Central memory CD8-positive, alpha-beta T cell (primary cell): ENCODE measurements around the gene VGLL4.
"Not testable (repeated sequence)": the region's sequence is repeated elsewhere in the genome, so short reads cannot be mapped to it uniquely, and the experiment has no call there.

Experiments
- ATAC-seq: fragments of 150-1000 bp; cut with Tn5 transposase; replicated peaks from 2 replicates; pipeline ENCODE4 v1.10.0; 2022; ENCODE audit warnings: mild to moderate bottlenecking, moderate FRiP score, moderate number of reproducible peaks; ENCODE audit not compliant: poor library complexity, severe bottlenecking; ENCODE audit errors: extremely low read depth
- DNase-seq, 2 donors: peaks; one replicate each; pipeline ENCODE4 v3.0.0; 2021; ENCODE audit warnings: low spot score in 2 of 2
- H3K27ac Mint-ChIP-seq: one replicate; pipeline ENCODE4 v1.8.0; 2022; ENCODE audit warnings: low read depth, mild to moderate bottlenecking, moderate library complexity, mixed read lengths
- H3K27me3 Mint-ChIP-seq: one replicate; pipeline ENCODE4 v1.8.0; 2022; ENCODE audit warnings: mixed read lengths
- H3K36me3 Mint-ChIP-seq: one replicate; pipeline ENCODE4 v1.8.0; 2022; ENCODE audit warnings: mild to moderate bottlenecking, moderate library complexity, mixed read lengths; ENCODE audit not compliant: insufficient read depth
- H3K4me1 Mint-ChIP-seq: one replicate; pipeline ENCODE4 v1.8.0; 2022; ENCODE audit warnings: mixed read lengths
- H3K4me3 Mint-ChIP-seq: one replicate; pipeline ENCODE4 v1.8.0; 2022; ENCODE audit warnings: mild to moderate bottlenecking, moderate library complexity, mixed read lengths
- H3K9me3 Mint-ChIP-seq: one replicate; pipeline ENCODE4 v1.8.0; 2022; ENCODE audit warnings: mixed read lengths

The VGLL4 gene

GRCh38 chr3:11581237-11582190, 62.2 kb downstream of the VGLL4 start:
- no peak overlapping the region for H3K27ac Mint-ChIP-seq
- ATAC-seq: no peak
- H3K9me3 Mint-ChIP-seq: no peaks in the 10 kb centered on the region
- H3K4me1 Mint-ChIP-seq: peaks cover 73% of the 10 kb centered on the region
- DNase-seq: no peak
- H3K36me3 Mint-ChIP-seq: peaks cover 11% of the 10 kb centered on the region
- H3K27me3 Mint-ChIP-seq: no peaks in the 10 kb centered on the region
- no peak overlapping the region for H3K4me3 Mint-ChIP-seq

GRCh38 chr3:11580645-11581044, 63.1 kb downstream of the VGLL4 start:
- Mint-ChIP-seq H3K4me3 (no peak overlapping the region), H3K9me3 (no peaks in the 10 kb centered on the region), H3K27me3 (no peaks in the 10 kb centered on the region), H3K4me1 (peaks cover 68% of the 10 kb centered on the region), H3K27ac (no peak overlapping the region), H3K36me3 (peaks cover 13% of the 10 kb centered on the region)
- no peak for ATAC-seq
- DNase-seq: no peak

- H3K36me3 Mint-ChIP-seq: peaks cover 14% of the 10 kb centered on the region
- peaks cover 55% of the 10 kb centered on the region for H3K4me1 Mint-ChIP-seq
- no peaks in the 10 kb centered on the region for H3K9me3 Mint-ChIP-seq
- H3K27me3 Mint-ChIP-seq: no peaks in the 10 kb centered on the region
- no peak overlapping the region for H3K27ac Mint-ChIP-seq
- ATAC-seq (no peak), DNase-seq (no peak)
- no peak overlapping the region for H3K4me3 Mint-ChIP-seq
Observed at GRCh38 chr3:11578169-11578568, 65.5 kb downstream of the VGLL4 start.

- no peak overlapping the region for H3K27ac Mint-ChIP-seq
- DNase-seq: no peak
- H3K27me3 Mint-ChIP-seq: no peaks in the 10 kb centered on the region
- H3K4me1 Mint-ChIP-seq: peaks cover 49% of the 10 kb centered on the region
- no peak for ATAC-seq
- no peaks in the 10 kb centered on the region for H3K9me3 Mint-ChIP-seq
- peaks cover 19% of the 10 kb centered on the region for H3K36me3 Mint-ChIP-seq
- no peak overlapping the region for H3K4me3 Mint-ChIP-seq
Observed at GRCh38 chr3:11576453-11576852, 67.3 kb downstream of the VGLL4 start.

- Mint-ChIP-seq H3K9me3 (no peaks in the 10 kb centered on the region), H3K4me3 (no peak overlapping the region), H3K27me3 (no peaks in the 10 kb centered on the region), H3K4me1 (peaks cover 52% of the 10 kb centered on the region), H3K27ac (no peak overlapping the region), H3K36me3 (peaks cover 19% of the 10 kb centered on the region)
- DNase-seq (no peak), ATAC-seq (no peak)
Observed at GRCh38 chr3:11575677-11576076, 68.0 kb downstream of the VGLL4 start.

GRCh38 chr3:11574981-11575669, 68.6 kb downstream of the VGLL4 start:
- peaks cover 16% of the 10 kb centered on the region for H3K36me3 Mint-ChIP-seq
- no peak for ATAC-seq
- H3K27me3 Mint-ChIP-seq: no peaks in the 10 kb centered on the region
- no peak overlapping the region for H3K4me3 Mint-ChIP-seq
- peak overlapping the region; percentile 38 for H3K27ac Mint-ChIP-seq
- H3K9me3 Mint-ChIP-seq: no peaks in the 10 kb centered on the region
- no peak for DNase-seq
- peaks cover 55% of the 10 kb centered on the region for H3K4me1 Mint-ChIP-seq

GRCh38 chr3:11572660-11573059, 71.1 kb downstream of the VGLL4 start:
- peak overlapping the region; percentile 91 for H3K27ac Mint-ChIP-seq
- H3K4me3 Mint-ChIP-seq, H3K9me3 Mint-ChIP-seq, DNase-seq, ATAC-seq, H3K27me3 Mint-ChIP-seq: not testable (repeated sequence)
- H3K36me3 Mint-ChIP-seq: peaks cover 17% of the 10 kb centered on the region
- peaks cover 41% of the 10 kb centered on the region for H3K4me1 Mint-ChIP-seq

- ATAC-seq (no peak), DNase-seq (no peak)
Observed at GRCh38 chr3:11570789-11571495, 72.8 kb downstream of the VGLL4 start.

GRCh38 chr3:11570251-11570650, 73.5 kb downstream of the VGLL4 start:
- H3K36me3 Mint-ChIP-seq: peaks cover 18% of the 10 kb centered on the region
- no peak overlapping the region for H3K4me3 Mint-ChIP-seq
- DNase-seq (no peak), ATAC-seq (no peak)
- H3K27ac Mint-ChIP-seq: peak overlapping the region; percentile 65
- H3K27me3 Mint-ChIP-seq: no peaks in the 10 kb centered on the region
- H3K4me1 Mint-ChIP-seq: peaks cover 31% of the 10 kb centered on the region
- no peaks in the 10 kb centered on the region for H3K9me3 Mint-ChIP-seq

More at GRCh38 chr3:11570789-11571495, 72.8 kb downstream of the VGLL4 start:
- Mint-ChIP-seq H3K36me3 (peaks cover 20% of the 10 kb centered on the region), H3K27ac (peak overlapping the region; percentile 65), H3K9me3 (no peaks in the 10 kb centered on the region), H3K4me3 (no peak overlapping the region), H3K4me1 (peaks cover 31% of the 10 kb centered on the region), H3K27me3 (no peaks in the 10 kb centered on the region)

GRCh38 chr3:11569156-11569741, 74.5 kb downstream of the VGLL4 start:
- Mint-ChIP-seq H3K4me3 (no peak overlapping the region), H3K9me3 (no peaks in the 10 kb centered on the region), H3K27me3 (no peaks in the 10 kb centered on the region), H3K27ac (no peak overlapping the region), H3K4me1 (peaks cover 28% of the 10 kb centered on the region), H3K36me3 (peaks cover 18% of the 10 kb centered on the region)
- DNase-seq (no peak), ATAC-seq (no peak)

- H3K9me3 Mint-ChIP-seq: no peaks in the 10 kb centered on the region
- H3K27me3 Mint-ChIP-seq: no peaks in the 10 kb centered on the region
- no peak overlapping the region for H3K27ac Mint-ChIP-seq
- DNase-seq (no peak), ATAC-seq (no peak)
- peaks cover 24% of the 10 kb centered on the region for H3K4me1 Mint-ChIP-seq
- peaks cover 23% of the 10 kb centered on the region for H3K36me3 Mint-ChIP-seq
- no peak overlapping the region for H3K4me3 Mint-ChIP-seq
Observed at GRCh38 chr3:11568503-11569155, 75.1 kb downstream of the VGLL4 start.
